GM13976 (cell line): Measurements from ENCODE around the gene TMEM59.
"Not testable (repeated sequence)": the region's sequence is repeated elsewhere in the genome, so short reads cannot be mapped to it uniquely, and the experiment has no call there.

Source experiments
- DNase-seq: peaks from one replicate; pipeline ENCODE4 v3.0.0; 2012; ENCODE audit warnings: low spot score
- in situ Hi-C: fragments of 300-500 bp; cut with MboI; formaldehyde crosslinking; loops from one replicate; pipeline ENCODE4 v1.12.0; 2022; ENCODE audit warnings: low sequenced_read_pairs, mixed read lengths, inconsistent platforms; ENCODE audit not compliant: unreplicated experiment
- TF ChIP-seq, protein P1 (sequence below): IDR thresholded peaks from 2 replicates; pipeline ENCODE4 v1.5.1; 2012; ENCODE audit warnings: borderline replicate concordance, mild to moderate bottlenecking; ENCODE audit not compliant: insufficient read depth; ENCODE audit errors: extremely low read depth, missing control alignments, control extremely low read depth

Gene TMEM59

DNA sequence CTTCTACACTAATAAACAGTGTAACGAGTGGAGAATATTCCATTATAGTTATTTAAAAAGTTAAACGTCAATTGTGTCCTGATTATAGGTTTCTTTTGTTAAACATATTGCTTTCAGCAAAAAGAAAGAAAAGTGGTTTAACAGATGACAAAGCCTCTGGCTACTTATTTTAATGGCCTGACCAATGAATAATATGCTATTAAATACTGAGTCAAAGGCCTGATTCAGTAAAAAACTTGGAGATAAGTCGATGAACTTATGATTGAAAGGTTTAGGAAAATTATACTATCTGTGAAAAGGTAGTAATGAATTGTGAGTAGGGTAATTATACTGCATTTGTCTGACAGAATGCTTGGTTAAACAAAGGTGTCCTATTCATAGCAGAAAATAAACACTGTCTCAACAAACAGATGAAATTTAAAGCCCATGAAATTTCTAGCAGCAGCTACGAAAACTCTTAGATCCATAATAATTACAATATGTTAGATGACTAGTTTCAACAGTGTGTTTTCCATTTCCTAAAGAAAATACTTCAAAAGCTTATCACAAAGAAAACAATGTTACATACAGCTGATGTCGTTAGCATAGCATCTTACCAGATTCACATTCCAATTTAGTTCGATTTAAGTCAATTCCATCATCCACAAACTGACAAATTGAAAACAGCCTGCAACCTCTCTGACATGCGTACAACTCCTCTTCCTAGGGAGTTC is 6.2 kb downstream of the TMEM59 start:
- in situ Hi-C loops, result no loop called here
- TF ChIP-seq, protein P1, sequence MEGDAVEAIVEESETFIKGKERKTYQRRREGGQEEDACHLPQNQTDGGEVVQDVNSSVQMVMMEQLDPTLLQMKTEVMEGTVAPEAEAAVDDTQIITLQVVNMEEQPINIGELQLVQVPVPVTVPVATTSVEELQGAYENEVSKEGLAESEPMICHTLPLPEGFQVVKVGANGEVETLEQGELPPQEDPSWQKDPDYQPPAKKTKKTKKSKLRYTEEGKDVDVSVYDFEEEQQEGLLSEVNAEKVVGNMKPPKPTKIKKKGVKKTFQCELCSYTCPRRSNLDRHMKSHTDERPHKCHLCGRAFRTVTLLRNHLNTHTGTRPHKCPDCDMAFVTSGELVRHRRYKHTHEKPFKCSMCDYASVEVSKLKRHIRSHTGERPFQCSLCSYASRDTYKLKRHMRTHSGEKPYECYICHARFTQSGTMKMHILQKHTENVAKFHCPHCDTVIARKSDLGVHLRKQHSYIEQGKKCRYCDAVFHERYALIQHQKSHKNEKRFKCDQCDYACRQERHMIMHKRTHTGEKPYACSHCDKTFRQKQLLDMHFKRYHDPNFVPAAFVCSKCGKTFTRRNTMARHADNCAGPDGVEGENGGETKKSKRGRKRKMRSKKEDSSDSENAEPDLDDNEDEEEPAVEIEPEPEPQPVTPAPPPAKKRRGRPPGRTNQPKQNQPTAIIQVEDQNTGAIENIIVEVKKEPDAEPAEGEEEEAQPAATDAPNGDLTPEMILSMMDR, result no peak

DNA sequence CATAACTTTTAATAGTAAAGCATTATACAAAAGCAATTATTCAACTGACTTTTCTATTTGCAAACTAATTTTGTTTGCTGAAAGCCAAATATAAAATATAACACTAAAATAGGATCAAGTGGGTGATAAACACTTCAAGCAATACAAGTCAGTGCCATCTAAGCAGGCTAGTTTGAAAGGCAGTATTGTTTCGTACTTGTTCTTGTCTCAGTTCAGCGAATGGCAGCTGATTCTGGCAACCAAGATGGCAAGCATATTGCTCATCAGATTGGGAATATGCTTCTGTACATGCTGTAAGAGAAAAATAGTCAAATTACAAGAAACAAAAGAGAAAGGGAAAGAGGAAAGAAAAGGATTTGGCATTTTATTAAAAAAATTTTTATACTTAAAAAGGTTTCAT is 7.5 kb downstream of the TMEM59 start:
- in situ Hi-C loops, result no loop called here
- no peak for DNase-seq

More for the DNA sequence above, 6.2 kb downstream of the TMEM59 start:
- no peak for DNase-seq

DNA sequence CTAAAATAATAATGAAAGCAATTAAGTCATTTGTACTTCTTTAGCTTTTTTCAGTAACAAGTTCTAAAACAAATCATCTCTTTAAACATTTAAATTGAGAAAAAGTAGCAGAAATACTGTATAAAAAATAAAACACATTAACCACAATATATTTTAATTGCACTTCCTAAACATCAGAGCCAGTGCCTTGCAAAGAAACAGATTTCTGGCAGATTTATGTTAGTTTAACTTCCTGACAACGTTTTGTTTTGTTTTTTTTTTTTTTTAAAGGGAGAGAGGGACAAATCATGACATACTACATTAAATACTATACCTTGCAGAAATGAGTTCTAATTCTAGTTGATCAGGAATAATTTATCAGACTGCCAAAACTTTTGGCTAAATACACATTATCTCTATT is 11.2 kb downstream of the TMEM59 start:
- DNase-seq, result no peak
- in situ Hi-C loops, result no loop called here
- TF ChIP-seq, protein P1, result no peak

More for the DNA sequence above, 7.5 kb downstream of the TMEM59 start:
- TF ChIP-seq, protein P1, result no peak

DNA sequence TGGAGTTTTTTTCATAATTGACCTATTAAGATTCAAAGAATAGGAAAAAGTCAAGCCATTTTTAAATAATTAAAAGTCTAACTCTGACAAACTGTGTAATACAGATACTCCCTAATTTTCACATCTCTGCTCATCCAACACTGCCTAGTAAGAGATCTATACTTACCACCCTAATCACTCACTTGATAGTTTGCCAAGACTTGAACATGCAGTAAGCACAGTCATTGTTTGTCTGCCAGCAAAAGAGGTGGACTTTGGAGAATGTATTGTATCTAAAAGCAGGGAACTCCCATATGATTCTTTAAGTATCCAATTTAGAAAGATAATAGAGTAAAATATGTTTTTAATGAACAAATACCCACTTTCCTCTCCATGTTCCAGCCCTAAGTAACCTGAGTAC is 15.5 kb downstream of the TMEM59 start:
- no peak for DNase-seq
- TF ChIP-seq, protein P1, result no peak
- in situ Hi-C loops, result no loop called here

DNA sequence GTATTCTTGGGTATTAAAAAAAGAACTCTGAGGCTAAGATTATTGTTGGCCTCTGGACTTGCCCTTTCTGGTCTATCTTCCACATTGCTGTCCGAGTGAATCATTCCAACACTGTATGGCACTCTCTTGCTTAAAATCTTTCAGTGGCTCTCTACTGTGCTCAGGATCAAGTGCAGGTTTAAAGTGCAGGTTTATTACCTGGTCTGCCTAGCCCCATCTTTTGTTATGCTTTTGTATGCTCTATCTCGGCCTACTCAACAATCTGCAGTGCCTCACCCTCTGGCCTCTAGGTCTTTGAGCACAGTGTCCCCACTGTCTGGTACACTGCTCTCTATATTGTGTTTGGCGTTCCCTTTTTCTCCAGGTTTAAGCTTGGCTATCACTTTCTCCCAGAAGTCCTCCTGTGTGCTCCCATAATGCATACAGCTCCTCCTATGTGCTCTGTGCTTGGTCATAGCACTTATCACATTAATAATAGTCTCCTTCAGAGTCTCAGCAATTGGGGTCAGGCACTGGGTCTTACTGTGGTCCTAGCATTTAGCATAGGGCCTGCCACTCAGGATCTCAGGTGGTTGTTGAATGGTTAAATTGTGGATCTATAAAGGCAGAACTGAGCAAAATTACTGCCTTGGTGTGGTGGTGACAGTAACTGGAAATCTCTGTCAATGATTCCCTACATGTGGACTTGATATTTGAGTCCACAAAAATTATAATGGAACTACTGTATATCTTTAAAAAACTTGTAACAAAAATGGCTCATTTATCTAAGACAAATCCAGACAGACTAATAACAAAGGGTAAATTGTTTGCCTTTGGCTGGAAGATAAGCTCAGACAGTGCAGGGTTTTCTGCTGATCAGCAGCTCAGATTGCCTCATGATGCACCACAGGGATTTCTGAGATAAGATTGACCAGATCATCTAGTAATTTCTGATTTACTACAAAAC is 24.4 kb downstream of the TMEM59 start:
- in situ Hi-C loops, result no loop called here
- no peak for DNase-seq
- TF ChIP-seq, protein P1, result no peak

DNA sequence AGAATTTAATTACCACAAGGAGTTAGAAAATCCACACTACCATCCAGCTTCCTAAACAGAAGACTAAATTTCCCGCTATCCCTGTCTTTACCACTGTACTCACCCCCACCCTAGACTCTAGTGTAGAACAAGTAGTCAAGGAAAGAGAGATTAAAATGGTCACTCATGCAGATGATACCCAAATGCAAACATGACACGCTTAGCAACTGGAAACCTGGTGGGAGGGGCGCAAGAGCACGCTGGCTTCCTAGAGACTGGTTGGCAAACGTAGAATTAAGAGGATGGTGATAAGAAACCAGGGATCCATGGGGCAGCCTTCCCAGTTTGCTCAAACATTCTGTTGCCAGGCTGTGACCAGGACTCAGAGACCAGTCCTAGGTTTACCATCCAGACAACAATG is 25.2 kb downstream of the TMEM59 start:
- in situ Hi-C loops, result no loop called here
- TF ChIP-seq, protein P1, result no peak
- DNase-seq, result no peak

DNA sequence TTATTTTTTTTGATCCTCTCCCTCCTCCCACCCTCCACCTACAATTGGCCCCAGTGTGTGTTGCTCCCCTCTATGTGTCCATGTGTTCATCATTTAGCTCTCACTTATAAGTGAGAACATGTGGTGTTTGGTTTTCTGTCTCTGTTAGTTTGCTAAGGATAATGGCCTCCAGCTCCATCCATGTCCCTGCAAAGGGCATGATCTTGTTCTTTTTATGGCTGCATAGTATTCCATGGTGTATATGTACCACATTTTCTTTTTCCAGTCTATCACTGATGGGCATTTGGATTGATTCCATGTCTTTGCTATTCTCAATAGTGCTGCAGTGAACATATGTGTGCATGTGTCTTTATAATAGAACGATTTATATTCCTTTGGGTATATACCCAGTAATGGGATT is 28.2 kb downstream of the TMEM59 start:
- DNase-seq, in situ Hi-C loops: not testable (repeated sequence)
